ENCODE measurements around the gene DIO3.

Gene DIO3

GRCh38 chr14:101583715-101584054 lies 22.4 kb downstream of the DIO3 start:
- no peak for DNase-seq (ENCODE audit: low spot score)

DNA sequence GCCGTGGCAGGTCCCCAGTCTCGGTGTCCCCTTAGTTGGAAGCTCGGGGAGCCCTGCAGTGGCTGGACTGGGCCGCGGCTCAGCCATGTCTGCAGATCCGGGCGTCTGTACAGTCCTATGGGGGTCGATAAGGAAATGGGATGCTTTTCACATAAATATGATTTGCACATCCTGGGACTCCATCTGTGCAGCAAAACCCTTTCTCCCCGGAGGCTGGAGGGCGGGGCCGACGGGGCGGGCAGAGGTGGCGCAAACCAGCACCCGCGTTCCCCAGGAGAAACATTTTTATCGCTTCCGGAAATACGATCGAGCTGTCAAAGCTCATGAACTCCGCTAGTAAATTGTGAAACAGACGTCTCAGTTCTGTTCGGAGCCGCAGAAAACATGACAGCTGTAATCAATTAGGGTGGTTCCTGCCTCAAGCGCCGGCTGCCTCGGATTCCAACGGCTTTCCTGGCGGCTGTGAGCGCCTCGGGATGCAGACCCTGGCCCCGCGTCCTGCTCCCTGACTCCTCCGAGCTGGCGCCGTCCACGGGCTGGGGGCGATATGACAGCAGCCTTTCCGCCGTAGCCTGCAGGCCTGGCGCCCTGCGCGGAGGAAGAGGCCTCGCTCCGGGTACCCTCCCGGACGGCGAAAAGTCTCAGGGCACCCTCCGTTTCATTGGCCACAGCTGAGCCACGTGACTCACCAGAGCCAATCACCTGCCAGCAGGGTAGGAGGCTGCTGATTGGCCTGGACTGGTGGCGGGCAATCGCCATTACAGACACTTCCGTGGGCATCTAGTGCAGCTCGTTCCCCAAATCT lies 23.0 kb downstream of the DIO3 start:
- peak; percentile 89 for DNase-seq (ENCODE audit: low spot score)

GRCh38 chr14:101585211-101585610 lies 23.9 kb downstream of the DIO3 start:
- DNase-seq (ENCODE audit: low spot score): no peak

GRCh38 chr14:101586531-101587430 lies 25.5 kb downstream of the DIO3 start:
- no peak for DNase-seq (ENCODE audit: low spot score)

GRCh38 chr14:101587441-101587911 lies 26.2 kb downstream of the DIO3 start:
- DNase-seq (ENCODE audit: low spot score): no peak

GRCh38 chr14:101588286-101588975 lies 27.1 kb downstream of the DIO3 start:
- DNase-seq (ENCODE audit: low spot score): no peak

DNA sequence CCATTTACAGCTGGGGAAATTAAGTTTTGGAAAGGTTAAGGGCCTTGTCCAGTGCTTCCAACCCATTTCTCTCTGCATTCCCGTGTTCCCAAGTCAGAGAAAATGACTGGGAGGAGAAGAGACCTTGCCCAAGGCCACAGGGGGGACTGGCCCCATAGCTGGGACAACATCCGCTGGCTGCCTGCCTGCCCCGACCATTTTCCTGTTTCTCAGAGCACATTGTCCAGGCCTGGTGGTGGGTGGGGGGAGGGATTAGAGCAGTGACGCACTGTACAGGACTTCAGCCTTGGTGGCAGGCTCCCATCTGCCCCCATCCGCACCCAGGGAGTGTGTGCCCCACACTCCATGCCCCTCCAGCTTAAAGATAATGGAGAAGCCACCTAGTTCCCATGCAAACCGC lies 27.7 kb downstream of the DIO3 start:
- DNase-seq (ENCODE audit: low spot score): no peak

GRCh38 chr14:101589486-101590015 lies 28.3 kb downstream of the DIO3 start:
- DNase-seq (ENCODE audit: low spot score): no peak

- no peak for DNase-seq (ENCODE audit: low spot score)
Measured at GRCh38 chr14:101590062-101590461, 28.8 kb downstream of the DIO3 start.

DNA sequence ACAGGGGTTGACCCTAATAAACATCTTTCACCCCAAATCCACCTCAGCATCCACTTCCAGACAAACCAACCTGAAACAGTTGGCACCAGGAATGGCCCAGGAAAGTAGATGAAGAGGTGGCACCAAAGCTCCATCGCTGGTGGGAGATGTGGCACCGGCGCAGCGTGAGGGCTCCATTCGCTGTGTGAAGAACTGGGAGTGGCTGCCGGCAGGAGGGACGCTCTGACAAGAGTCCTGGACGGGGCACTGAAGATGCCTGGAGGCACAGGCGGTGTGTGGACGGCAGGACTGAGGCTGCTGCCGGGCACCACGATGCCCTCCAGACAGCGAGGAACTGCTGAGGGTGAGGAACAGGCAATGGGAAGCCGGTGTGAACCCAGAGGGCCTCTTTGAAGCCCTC lies 29.3 kb downstream of the DIO3 start:
- DNase-seq (ENCODE audit: low spot score): no peak

GRCh38 chr14:101591121-101591520 lies 29.8 kb downstream of the DIO3 start:
- DNase-seq (ENCODE audit: low spot score): no peak

DNA sequence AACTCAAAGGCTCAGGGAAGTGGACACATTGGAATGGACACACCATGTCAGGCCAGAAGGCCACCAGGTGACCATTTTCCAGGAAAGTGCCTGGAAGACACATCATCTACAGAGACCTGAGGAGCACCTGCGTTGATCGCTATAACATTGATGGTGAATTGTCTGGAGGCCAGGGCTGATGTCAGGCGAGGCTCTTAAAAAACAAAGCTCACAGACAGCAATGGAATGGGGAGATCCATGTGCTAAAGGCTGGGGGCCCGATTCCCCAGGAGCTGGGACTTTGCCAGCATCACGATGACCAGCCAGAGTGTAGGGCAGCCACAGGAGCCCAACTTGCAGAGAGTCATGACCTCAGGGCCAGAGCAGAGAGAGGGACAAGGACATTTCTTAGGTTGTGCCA lies 30.3 kb downstream of the DIO3 start:
- DNase-seq (ENCODE audit: low spot score): no peak

DNA sequence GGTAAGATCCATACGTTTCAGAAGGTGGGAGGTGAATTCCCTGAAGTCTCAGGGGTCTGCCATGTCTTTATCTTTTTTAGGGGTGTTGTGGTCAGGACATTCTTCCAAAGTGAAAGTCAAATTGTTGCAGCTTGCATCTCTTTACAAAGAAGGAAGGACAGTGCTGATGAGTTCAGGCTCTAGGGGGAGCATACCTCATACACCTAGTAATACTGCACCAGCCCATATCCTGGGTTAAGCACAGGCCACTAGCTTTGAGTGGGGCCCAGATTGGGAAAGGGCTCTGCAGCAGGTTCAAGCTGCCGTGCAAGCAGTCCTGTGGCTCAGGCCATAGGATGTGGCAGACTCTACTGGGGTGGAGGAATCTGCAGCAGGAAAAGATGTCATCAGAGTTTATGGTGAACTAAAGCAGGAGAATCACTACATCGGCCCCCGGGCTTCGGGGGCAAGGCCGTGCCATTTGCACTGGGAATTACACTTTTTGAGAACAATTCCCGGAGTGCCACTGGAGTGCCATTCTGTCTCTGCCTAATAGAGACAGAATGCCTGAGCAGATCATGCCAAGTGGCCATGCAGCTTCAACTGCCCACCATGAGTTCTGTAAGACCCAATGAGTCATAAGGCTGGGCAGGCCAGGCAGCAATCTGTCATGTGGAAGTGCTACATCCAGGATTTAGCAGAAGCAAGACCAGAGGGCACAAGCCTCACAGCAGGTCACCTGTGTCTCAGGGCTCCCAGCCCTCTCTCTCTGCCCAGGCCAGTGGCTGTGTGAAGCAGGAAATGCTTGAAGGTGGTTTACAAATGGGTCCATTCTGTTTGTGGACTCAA lies 32.3 kb downstream of the DIO3 start:
- no peak for DNase-seq (ENCODE audit: low spot score)

DNA sequence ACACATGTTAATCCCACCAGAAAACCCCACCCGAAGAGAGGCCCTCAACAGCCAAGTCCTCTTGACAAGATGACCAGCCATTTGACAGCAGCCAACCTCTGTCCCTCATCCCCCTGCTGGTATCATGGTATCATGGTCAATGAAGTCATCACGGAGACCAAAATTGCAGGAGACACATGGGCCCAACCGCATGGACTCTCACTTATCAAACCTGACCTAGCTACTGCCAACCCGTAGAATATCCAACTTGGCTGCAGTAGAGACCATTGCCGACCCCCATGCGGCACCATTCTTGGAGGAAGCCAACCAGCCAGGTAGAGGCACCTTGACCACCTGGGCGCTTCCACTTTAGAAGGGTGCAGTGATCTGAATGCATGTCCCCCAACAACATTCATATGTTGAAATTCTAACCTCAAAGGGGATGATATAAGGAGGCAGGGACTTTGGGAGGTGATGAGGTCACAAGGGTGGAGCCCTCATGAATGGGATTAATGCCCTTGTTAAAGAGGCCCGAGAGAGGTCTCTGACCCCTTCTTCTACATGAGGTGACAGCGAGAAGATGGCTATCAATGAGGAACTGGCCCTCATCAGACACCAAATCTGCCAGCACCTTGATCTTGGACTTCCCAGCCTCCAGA lies 33.3 kb downstream of the DIO3 start:
- DNase-seq (ENCODE audit: low spot score): no peak

DNA sequence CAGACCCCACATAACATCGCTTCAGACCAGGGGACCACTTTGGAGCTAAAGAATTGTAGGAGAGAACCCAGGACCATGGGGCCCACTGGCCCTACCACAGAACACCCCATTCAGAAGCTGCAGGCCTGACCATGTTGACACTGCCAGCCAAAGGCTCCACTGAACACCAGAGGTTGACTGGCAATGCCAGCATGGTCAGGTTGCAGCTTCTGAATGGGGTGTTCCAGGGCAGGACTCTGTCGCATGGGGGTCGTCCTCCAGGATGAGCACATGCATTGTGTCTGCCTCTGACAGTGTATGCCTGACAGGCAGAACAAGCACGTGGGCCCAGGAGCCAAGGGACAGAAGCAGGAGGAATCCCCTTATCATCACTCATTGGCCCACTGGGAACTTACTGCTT lies 34.1 kb downstream of the DIO3 start:
- DNase-seq (ENCODE audit: low spot score): no peak

DNA sequence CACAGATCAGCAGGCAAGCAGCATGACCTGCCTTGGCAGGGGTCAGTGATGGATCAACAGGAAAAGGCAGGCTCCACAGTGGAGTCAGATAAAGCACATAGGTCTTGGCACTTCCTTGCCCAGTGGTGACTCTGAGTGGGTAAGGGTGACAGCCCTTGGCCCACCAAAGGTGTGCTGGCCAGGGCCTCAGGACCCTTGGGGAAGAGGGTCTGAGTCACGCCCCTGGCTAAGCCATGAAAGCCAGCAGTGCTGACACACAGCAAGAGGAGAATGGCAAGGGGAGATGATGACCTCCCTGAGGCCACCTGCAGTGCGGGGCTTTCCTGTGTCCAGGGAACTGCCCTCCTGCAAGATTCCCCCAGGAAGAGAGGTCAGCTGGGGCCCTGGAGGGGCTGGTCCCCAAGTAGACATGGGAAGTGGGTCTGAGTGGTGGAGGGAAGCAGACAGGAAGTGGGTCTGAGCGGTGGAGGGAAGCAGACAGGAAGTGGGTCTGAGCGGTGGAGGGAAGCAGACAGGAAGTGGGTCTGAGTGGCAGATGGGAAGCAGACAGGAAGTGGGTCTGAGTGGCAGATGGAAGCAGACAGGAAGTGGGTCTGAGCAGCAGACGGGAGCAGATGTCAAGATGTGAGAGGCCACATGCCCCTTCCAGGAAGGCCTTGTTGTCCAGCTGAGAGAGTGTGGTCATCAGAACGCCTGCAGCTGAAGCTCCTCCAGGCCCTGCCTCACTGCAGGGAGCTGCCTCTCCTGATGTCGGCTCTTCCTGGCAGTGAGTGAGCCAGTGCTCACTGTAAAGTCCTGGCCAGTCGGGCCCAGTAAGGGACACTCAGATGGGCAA lies 34.8 kb downstream of the DIO3 start:
- no peak for DNase-seq (ENCODE audit: low spot score)

- no peak for DNase-seq (ENCODE audit: low spot score)
Measured at GRCh38 chr14:101596742-101597141, 35.4 kb downstream of the DIO3 start.

DNA sequence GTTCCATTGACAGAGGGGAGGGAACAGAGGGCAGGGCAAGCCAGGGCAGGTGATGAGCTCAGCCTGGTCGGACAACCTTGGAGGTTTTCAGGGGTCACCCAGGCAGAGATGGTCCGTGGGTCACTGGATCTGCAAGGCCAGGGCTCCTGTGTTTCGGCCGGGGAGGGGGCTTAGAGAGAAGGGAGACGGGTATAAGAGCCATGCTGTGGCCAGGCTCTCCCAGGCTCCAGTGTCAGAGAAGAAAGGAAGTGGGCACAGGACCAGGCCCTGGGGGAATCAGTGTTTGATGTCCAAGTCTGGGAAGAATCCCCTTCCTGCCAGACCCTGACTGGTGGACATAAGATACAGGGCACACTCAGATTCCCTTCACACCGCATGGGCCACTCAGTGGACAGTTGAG lies 36.9 kb downstream of the DIO3 start:
- no peak for DNase-seq (ENCODE audit: low spot score)

GRCh38 chr14:101598571-101599233 lies 37.4 kb downstream of the DIO3 start:
- DNase-seq (ENCODE audit: low spot score): no peak
